GM12875 (cell line): ENCODE results near the gene FUNDC2.

ENCODE experiments used
- H3K4me3 ChIP-seq: one replicate; pipeline ENCODE4 v1.5.1; 2011; ENCODE audit warnings: low read depth, low read length, control low read depth
- TF ChIP-seq, protein P1 (sequence below): IDR thresholded peaks from 2 replicates; pipeline ENCODE4 v1.5.1; 2011; ENCODE audit warnings: low read depth, mild to moderate bottlenecking, control low read depth, inconsistent platforms, low read length, moderate library complexity, borderline replicate concordance; ENCODE audit not compliant: insufficient read depth

The FUNDC2 gene, protein sequence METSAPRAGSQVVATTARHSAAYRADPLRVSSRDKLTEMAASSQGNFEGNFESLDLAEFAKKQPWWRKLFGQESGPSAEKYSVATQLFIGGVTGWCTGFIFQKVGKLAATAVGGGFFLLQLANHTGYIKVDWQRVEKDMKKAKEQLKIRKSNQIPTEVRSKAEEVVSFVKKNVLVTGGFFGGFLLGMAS

DNA sequence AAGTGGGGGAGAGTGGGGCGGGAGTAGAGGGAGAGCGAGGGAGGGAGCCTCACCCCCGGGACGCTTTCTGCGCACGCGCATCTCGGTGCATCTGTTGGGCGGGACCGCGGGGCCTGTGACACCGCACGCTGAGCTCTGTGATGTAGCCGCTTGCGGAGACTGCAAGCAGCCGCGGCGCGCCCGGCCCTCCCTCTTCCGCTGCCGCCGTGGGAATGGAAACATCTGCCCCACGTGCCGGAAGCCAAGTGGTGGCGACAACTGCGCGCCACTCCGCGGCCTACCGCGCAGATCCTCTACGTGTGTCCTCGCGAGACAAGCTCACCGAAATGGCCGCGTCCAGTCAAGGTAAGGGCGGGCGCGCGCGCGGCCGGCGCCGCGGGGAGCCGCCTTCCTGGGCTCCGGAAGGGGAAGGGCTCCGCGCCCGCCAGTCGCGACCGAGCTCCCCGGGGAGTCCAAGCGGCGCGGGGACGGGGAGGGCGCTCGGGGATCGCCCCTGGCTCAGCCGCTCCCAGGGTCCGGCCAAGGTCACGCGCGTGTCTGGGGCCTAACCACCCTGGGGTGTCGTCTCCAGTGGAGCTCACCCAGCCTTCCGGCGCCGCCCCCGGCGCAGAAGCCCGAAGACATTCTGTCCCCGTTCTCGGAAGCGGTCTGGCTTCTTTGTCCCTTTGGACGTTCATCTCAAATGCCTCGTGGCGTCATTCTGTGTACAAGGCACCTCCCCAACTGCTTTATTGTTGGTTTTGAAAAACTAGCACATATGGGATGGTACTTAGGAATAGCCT is at the start of gene FUNDC2:
Gene FUNDC2 (plus strand): TSS at position 118 of the 782 bp plus-strand sequence. CDS start 95 bp downstream, at position 213.
- peak within 1 kb of the TSS; percentile 72 for H3K4me3 ChIP-seq
- TF ChIP-seq, protein P1, sequence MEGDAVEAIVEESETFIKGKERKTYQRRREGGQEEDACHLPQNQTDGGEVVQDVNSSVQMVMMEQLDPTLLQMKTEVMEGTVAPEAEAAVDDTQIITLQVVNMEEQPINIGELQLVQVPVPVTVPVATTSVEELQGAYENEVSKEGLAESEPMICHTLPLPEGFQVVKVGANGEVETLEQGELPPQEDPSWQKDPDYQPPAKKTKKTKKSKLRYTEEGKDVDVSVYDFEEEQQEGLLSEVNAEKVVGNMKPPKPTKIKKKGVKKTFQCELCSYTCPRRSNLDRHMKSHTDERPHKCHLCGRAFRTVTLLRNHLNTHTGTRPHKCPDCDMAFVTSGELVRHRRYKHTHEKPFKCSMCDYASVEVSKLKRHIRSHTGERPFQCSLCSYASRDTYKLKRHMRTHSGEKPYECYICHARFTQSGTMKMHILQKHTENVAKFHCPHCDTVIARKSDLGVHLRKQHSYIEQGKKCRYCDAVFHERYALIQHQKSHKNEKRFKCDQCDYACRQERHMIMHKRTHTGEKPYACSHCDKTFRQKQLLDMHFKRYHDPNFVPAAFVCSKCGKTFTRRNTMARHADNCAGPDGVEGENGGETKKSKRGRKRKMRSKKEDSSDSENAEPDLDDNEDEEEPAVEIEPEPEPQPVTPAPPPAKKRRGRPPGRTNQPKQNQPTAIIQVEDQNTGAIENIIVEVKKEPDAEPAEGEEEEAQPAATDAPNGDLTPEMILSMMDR, result no peak

DNA sequence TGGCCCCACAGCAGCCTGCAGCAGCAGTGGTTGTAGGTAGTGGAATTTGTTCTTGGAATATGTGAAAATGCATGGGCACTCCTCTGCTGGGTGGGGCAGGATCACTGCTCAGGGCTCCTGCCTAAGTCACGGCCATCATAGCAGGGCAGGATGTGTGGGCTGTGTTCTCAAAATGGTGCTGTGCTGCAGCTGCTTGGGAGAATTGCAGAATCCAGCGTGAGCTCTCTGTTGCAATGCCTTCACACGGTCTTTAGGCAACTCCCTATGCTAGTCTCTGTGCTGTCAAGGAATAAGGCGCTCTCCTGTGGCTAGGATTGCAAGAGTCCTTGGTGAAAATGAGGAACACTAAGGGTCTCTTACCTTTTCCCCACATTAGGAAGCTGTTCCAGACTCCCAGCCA is 47.0 kb upstream of the FUNDC2 start:
- TF ChIP-seq, protein P1, result no peak
- H3K4me3 ChIP-seq, result no peak overlapping the region

DNA sequence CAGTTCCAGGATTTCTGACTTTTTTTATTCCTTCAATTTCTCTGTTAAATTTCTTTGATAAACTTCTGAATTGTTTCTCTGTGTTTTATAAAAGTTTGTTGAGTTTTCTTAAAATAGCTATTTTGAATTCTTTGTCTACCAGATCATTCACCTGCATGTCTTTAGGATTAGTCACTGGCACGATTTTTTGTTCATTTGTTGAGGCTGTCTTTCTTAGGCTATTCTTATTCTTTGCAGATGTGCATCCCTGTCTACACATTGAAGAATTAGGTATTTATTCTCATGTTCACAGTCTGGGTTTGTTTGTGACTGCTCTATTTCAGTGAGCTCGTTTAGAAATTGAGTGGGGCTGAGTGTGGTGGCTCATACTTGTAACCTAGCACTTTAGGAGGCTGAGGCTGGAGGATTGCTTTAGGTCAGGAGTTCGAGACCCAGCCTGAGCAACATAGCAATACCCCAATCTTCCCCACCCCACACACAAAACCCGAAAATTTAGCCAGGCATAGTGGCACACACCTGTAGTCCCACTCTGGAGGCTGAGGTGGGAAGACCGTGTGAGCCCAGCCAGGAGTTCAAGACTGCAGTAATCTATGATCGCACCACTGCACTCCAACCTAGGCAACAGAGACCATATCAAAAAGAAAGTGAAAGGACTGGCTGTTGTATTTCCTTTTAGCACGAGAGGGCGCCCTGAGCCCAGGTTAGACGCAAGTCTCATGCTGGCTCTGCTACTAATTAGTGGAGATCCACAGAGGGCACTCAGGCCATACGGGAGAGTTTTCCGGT is 46.1 kb upstream of the FUNDC2 start:
- peak overlapping the region; percentile 32 for H3K4me3 ChIP-seq
- TF ChIP-seq, protein P1, result peak; percentile 58

DNA sequence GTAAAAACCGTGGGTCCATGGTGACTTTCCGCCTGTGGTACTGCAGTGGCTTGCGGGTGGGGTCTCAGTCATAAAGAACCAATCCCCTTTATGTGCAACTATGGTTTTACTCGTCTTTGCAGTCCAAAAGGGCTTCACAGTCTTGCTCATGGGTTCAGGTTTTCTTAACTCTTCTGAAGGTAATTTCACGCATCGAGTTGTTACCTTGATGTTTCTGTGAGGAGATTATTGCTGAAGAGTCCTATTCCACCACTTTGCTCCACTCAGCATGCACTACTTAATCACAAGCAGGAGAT is 45.6 kb upstream of the FUNDC2 start:
- H3K4me3 ChIP-seq, result no peak overlapping the region
- TF ChIP-seq, protein P1, result no peak

DNA sequence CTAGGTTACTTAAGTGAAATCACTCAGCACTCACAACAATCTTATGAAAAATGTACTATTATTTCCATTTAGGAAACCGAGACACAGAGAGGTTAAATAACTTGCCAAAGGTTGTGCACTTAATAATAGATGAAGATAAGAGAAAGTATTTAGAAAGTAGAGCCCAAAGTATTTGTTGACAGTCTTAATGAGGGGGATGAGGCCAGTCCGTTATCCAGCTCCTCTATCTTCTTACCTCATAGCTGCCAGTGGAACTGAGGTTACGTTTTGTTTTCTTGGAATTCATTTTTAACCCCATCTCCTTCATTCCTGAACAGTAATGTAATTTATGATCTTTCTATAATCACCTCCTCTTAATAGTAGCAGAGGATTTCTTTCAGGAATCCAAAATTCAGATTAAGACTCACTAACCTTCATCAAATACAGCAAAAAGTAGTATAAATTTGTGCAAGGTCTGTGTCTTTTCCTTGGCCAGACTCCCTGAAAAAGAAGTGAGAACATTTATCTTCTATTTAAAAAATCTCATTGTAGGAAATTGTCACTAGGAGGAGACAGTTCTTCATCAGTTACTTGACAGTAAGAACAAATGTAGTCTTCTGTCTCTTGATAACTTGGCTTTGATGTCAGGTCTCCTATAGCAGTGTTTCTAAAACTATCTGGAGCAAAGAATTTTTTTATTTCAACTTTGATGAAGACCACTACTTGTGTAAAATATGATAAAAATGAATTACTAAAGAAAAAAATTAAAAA is 39.6 kb upstream of the FUNDC2 start:
- TF ChIP-seq, protein P1, result no peak
- no peak overlapping the region for H3K4me3 ChIP-seq

DNA sequence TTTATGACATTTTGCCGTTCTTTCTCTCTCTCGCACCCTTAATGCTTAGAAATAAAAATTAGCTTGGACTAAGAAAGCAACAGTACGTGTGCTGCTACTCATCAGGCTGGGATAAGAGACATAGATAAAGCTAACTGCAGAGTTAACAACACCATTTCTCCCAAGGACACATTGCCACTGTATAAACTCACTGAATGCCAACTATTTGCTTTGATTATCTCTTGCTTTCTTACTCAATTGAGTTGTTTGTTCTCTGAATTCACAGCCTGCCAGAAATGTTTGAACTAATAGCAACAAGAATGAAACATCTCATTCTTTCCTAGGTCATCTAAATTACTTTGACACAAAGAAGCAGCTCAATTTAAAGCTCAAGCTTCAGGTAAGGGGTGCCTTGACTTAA is 38.7 kb upstream of the FUNDC2 start:
- TF ChIP-seq, protein P1, result no peak
- no peak overlapping the region for H3K4me3 ChIP-seq
